Activated T-helper 1 cell treated with anti-CD3 and anti-CD28 coated beads, Interleukin-12 subunit alpha, Interleukin-12 subunit beta, Interleukin-2, Interleukin-4 antibody, amounts not matched to agents 30 ng/mL and 10 ng/mL and 1 ng/mL, durations not matched to agents 14 hours and 24 hours and 36 hours (primary cell): ENCODE data around the gene SNAP47. TPM values are rescaled to one million over a fixed set of nuclear protein-coding genes. Genes with fewer than 3 reads are reported as not detected.

Experiments
- DNase-seq: peaks from one replicate; pipeline ENCODE4 v3.0.0; 2021; ENCODE audit warnings: low spot score
- H3K27ac Mint-ChIP-seq: one replicate; pipeline ENCODE4 v1.8.0; 2021; ENCODE audit warnings: mild to moderate bottlenecking, mixed read lengths
- H3K27me3 Mint-ChIP-seq: one replicate; pipeline ENCODE4 v1.8.0; 2022; ENCODE audit warnings: mild to moderate bottlenecking, moderate library complexity, mixed read lengths; ENCODE audit not compliant: insufficient read depth
- H3K36me3 Mint-ChIP-seq: one replicate; pipeline ENCODE4 v1.8.0; 2021; ENCODE audit warnings: low read depth, mixed read lengths
- H3K4me1 Mint-ChIP-seq: one replicate; pipeline ENCODE4 v1.8.0; 2021; ENCODE audit warnings: low read depth, mixed read lengths
- H3K4me3 Mint-ChIP-seq: one replicate; pipeline ENCODE4 v1.8.0; 2021; ENCODE audit warnings: mild to moderate bottlenecking, moderate library complexity, mixed read lengths
- H3K9me3 Mint-ChIP-seq: one replicate; pipeline ENCODE4 v1.8.0; 2021; ENCODE audit warnings: mixed read lengths
- intact Hi-C: fragments of 100-400 bp; cut with micrococcal nuclease; formaldehyde crosslinking; loops from one replicate; pipeline ENCODE4 v1.15.1; 2024
- total RNA-seq: library from RNA; stranded (reverse); gene quantifications from 2 replicates; pipeline ENCODE4 v1.2.3, GENCODE V29; 2022

The SNAP47 gene
- total RNA-seq, 1 donor from 2014 or later: 32.2 TPM

- H3K27me3 Mint-ChIP-seq: peaks cover 9% of the 10 kb centered on the region
- peak; percentile 86 for DNase-seq
- H3K9me3 Mint-ChIP-seq: no peaks in the 10 kb centered on the region
- peaks cover 23% of the 10 kb centered on the region for H3K4me1 Mint-ChIP-seq
- peak overlapping the region; percentile 82 for H3K4me3 Mint-ChIP-seq
- peaks cover 4% of the 10 kb centered on the region for H3K36me3 Mint-ChIP-seq
- peak overlapping the region; percentile 34 for H3K27ac Mint-ChIP-seq
- intact Hi-C loops: loop anchor here (1.0 to 10.0 kb wide), 14 partner anchors 21 to 843 kb away; partner anchors contain the start of genes ARF1, COQ8A, GUK1 and JMJD4
Measured at GRCh38 chr1:227787513-227788270, 52.5 kb downstream of the SNAP47 start.

- Mint-ChIP-seq H3K9me3 (no peaks in the 10 kb centered on the region), H3K4me3 (peak overlapping the region; percentile 82), H3K36me3 (peaks cover 3% of the 10 kb centered on the region), H3K27me3 (peaks cover 9% of the 10 kb centered on the region), H3K4me1 (peaks cover 23% of the 10 kb centered on the region), H3K27ac (no peak overlapping the region)
- intact Hi-C loops: loop anchor here (1.0 to 10.0 kb wide), 14 partner anchors 22 to 844 kb away; partner anchors contain the start of genes ARF1, COQ8A, GUK1 and JMJD4
- peak; percentile 74 for DNase-seq
Measured at GRCh38 chr1:227788271-227789083, 53.2 kb downstream of the SNAP47 start.

- no peak for DNase-seq
- Mint-ChIP-seq H3K27me3 (peaks cover 9% of the 10 kb centered on the region), H3K4me1 (peaks cover 18% of the 10 kb centered on the region), H3K9me3 (no peaks in the 10 kb centered on the region), H3K4me3 (peak overlapping the region; percentile 82), H3K27ac (no peak overlapping the region), H3K36me3 (peaks cover under 1% of the 10 kb centered on the region)
- intact Hi-C loops: loop anchor here (2.0 to 10.0 kb wide), 5 partner anchors 307 to 845 kb away; partner anchors contain the start of genes COQ8A, MRPL55 and TRIM11
Measured at GRCh38 chr1:227789084-227790033, 54.1 kb downstream of the SNAP47 start.

GRCh38 chr1:227790034-227790400 lies 54.8 kb downstream of the SNAP47 start:
- intact Hi-C loops: no loop called here
- Mint-ChIP-seq H3K27ac (no peak overlapping the region), H3K4me1 (peaks cover 17% of the 10 kb centered on the region), H3K36me3 (no peaks in the 10 kb centered on the region), H3K4me3 (no peak overlapping the region), H3K9me3 (no peaks in the 10 kb centered on the region), H3K27me3 (peaks cover 4% of the 10 kb centered on the region)
- DNase-seq: no peak

GRCh38 chr1:227790868-227791267 lies 55.6 kb downstream of the SNAP47 start:
- no peaks in the 10 kb centered on the region for H3K9me3 Mint-ChIP-seq
- H3K27me3 Mint-ChIP-seq: peaks cover 4% of the 10 kb centered on the region
- intact Hi-C loops: no loop called here
- H3K27ac Mint-ChIP-seq: no peak overlapping the region
- H3K4me3 Mint-ChIP-seq: no peak overlapping the region
- H3K36me3 Mint-ChIP-seq: no peaks in the 10 kb centered on the region
- H3K4me1 Mint-ChIP-seq: peaks cover 15% of the 10 kb centered on the region
- no peak for DNase-seq

- peaks cover 9% of the 10 kb centered on the region for H3K4me1 Mint-ChIP-seq
- intact Hi-C loops: no loop called here
- no peaks in the 10 kb centered on the region for H3K9me3 Mint-ChIP-seq
- H3K36me3 Mint-ChIP-seq: no peaks in the 10 kb centered on the region
- DNase-seq: no peak
- no peaks in the 10 kb centered on the region for H3K27me3 Mint-ChIP-seq
- no peak overlapping the region for H3K4me3 Mint-ChIP-seq
- H3K27ac Mint-ChIP-seq: no peak overlapping the region
Measured at GRCh38 chr1:227791425-227792143, 56.3 kb downstream of the SNAP47 start.

- Mint-ChIP-seq H3K27ac (no peak overlapping the region), H3K4me3 (no peak overlapping the region), H3K36me3 (no peaks in the 10 kb centered on the region), H3K4me1 (peaks cover 3% of the 10 kb centered on the region), H3K27me3 (no peaks in the 10 kb centered on the region), H3K9me3 (no peaks in the 10 kb centered on the region)
- no peak for DNase-seq
- intact Hi-C loops: no loop called here
Measured at GRCh38 chr1:227792216-227793078, 57.2 kb downstream of the SNAP47 start.

GRCh38 chr1:227793079-227793947 lies 58.1 kb downstream of the SNAP47 start:
- Mint-ChIP-seq H3K4me3 (no peak overlapping the region), H3K36me3 (no peaks in the 10 kb centered on the region), H3K27me3 (peaks cover 4% of the 10 kb centered on the region), H3K27ac (no peak overlapping the region), H3K4me1 (no peaks in the 10 kb centered on the region), H3K9me3 (no peaks in the 10 kb centered on the region)
- intact Hi-C loops: no loop called here
- DNase-seq: no peak

- no peak overlapping the region for H3K27ac Mint-ChIP-seq
- no peaks in the 10 kb centered on the region for H3K4me1 Mint-ChIP-seq
- no peak for DNase-seq
- peaks cover 7% of the 10 kb centered on the region for H3K27me3 Mint-ChIP-seq
- intact Hi-C loops: no loop called here
- H3K4me3 Mint-ChIP-seq: no peak overlapping the region
- no peaks in the 10 kb centered on the region for H3K36me3 Mint-ChIP-seq
- no peaks in the 10 kb centered on the region for H3K9me3 Mint-ChIP-seq
Measured at GRCh38 chr1:227793948-227794816, 58.9 kb downstream of the SNAP47 start.

- Mint-ChIP-seq H3K4me1 (no peaks in the 10 kb centered on the region), H3K9me3 (no peaks in the 10 kb centered on the region), H3K4me3 (no peak overlapping the region), H3K27me3 (peaks cover 10% of the 10 kb centered on the region), H3K36me3 (no peaks in the 10 kb centered on the region), H3K27ac (no peak overlapping the region)
- intact Hi-C loops: no loop called here
- no peak for DNase-seq
Measured at GRCh38 chr1:227794817-227795192, 59.6 kb downstream of the SNAP47 start.
